GM12872 (cell line): Measurements from ENCODE around the gene TRIM27.

Experiments used
- TF ChIP-seq, protein P1 (sequence below): IDR thresholded peaks from 3 replicates; pipeline ENCODE4 v1.5.1; 2011; ENCODE audit warnings: low read depth, mild to moderate bottlenecking, low read length, moderate library complexity; ENCODE audit not compliant: insufficient read depth

The TRIM27 gene

DNA sequence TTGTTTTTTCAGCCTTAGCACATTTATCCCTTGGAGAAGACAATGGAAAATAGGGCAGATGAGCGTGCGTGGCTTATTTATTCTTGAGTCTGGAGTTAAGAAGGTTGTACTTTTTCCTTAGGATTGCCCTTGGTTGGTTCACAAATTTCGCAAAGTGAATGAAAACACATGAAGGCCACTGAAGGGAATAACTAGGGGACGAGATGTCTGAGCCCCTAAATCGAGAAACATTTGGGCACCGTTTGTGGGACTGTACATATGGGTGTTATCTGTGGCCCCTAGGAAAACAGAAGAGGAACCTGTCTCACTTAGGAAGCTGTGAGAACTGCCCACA lies 19.4 kb upstream of the TRIM27 start:
- TF ChIP-seq, protein P1, sequence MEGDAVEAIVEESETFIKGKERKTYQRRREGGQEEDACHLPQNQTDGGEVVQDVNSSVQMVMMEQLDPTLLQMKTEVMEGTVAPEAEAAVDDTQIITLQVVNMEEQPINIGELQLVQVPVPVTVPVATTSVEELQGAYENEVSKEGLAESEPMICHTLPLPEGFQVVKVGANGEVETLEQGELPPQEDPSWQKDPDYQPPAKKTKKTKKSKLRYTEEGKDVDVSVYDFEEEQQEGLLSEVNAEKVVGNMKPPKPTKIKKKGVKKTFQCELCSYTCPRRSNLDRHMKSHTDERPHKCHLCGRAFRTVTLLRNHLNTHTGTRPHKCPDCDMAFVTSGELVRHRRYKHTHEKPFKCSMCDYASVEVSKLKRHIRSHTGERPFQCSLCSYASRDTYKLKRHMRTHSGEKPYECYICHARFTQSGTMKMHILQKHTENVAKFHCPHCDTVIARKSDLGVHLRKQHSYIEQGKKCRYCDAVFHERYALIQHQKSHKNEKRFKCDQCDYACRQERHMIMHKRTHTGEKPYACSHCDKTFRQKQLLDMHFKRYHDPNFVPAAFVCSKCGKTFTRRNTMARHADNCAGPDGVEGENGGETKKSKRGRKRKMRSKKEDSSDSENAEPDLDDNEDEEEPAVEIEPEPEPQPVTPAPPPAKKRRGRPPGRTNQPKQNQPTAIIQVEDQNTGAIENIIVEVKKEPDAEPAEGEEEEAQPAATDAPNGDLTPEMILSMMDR: no peak

DNA sequence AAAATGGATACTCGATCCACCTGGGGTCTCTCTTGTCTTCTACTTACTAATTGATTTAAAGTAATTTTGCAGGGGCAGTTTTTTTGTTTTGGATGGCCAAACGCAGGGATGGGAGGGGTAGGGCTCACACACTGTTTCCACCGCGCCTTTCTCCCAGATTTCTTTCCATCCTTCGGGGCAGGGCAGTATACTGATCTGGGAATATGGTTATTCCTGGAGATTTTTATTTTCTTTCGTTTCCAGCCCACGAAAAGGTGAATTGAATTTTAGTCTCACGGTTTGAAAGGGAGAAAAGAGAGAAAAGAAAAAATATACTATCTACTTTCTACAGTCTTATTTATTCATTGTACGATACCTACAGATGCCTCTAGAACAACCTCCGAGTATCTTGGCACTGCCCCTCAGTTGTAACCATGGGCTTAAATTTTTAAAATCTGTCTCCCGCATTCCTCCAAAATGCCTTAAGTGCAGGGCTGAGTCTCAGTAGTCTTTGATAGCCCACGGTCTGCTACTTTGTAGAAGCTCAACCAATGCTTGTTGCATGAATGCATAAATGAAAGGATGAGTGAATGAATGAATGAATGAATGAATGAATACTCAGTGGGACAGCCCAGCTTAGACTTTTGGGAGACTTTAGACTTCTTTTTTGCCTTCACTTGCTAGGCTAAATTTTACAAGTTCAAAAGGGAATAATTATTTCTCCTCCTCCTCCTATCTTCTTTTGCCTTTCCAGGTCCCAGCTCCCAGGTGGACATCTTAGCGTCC lies 18.1 kb upstream of the TRIM27 start:
- TF ChIP-seq, protein P1: no peak

DNA sequence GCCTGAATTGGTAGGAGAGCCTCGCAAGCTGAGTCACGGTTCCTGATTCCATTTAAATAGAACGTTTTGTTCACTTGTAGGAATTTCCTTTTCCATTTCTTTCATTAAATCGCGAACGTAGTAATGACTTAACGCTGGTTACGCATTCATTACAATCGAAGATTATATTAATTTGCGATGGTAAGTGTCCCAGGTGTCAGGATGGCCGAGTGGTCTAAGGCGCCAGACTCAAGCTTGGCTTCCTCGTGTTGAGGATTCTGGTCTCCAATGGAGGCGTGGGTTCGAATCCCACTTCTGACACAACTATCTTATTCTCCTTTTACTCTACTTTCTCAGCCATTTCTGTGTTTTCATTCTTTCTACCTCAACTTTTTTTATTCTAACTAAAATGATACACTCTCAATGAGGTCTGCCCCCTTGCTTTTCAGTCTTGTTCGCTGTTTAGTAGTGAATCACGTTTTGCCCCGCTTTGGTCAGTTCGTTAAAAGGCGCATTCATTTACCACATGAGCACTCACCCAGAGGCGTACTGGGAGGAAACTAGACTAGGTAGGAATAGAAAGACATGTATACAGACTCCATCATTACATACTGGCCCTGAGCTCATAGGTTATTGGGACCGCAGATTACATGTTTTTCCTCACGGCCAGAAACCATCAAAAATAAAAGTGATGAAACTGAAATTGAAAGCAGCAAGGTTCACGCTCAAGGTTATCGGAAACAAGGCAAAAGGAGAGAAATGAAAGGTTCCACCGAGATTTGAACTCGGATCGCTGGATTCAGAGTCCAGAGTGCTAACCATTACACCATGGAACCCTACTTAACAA lies 17.3 kb upstream of the TRIM27 start:
- TF ChIP-seq, protein P1: no peak

DNA sequence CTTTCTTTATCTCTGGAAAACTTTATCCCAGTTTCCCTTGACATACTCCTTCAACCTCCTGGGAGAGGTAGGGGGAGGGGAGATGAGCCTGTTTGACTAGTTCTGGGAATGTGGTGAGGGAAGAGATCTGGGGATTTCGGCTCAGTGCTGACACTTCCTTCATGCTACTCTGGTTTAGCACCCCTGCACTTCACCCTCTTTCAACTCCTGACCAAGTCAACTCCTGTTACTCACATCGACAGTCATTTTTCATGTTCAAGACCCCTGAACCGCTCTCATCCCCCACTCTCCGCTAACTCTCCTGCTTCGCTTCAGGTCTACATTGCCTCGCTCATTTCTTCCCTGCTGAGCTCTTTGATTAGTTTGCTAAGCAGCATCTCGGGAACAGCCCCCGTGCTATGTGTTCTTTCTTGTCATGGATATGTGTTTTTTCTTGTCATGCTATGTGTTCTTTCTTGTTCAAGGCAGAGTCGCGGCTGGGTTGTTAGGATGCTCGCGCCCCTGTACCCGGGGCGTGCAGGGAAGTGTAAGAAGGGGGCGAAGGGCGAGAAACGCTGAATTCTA lies 16.6 kb upstream of the TRIM27 start:
- TF ChIP-seq, protein P1: no peak

DNA sequence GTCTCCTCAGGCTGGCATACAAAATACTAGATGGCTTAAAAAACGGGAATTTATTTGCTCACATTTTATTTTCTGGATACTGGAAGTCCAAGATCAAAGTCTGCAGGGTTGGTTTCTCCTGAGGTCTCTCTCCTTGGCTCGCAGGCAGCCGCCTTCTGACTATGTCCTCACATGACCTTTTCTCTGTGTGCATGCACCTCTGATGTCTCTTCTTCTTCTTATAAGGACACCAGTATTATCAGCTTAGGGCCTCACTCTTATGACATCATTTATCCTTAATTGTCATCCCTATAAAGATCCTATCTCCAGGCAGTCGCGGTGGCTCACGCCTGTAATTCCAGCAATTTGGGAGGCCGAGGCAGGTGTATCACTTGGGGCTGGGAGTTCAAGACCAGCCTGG lies 9.3 kb upstream of the TRIM27 start:
- TF ChIP-seq, protein P1: no peak

DNA sequence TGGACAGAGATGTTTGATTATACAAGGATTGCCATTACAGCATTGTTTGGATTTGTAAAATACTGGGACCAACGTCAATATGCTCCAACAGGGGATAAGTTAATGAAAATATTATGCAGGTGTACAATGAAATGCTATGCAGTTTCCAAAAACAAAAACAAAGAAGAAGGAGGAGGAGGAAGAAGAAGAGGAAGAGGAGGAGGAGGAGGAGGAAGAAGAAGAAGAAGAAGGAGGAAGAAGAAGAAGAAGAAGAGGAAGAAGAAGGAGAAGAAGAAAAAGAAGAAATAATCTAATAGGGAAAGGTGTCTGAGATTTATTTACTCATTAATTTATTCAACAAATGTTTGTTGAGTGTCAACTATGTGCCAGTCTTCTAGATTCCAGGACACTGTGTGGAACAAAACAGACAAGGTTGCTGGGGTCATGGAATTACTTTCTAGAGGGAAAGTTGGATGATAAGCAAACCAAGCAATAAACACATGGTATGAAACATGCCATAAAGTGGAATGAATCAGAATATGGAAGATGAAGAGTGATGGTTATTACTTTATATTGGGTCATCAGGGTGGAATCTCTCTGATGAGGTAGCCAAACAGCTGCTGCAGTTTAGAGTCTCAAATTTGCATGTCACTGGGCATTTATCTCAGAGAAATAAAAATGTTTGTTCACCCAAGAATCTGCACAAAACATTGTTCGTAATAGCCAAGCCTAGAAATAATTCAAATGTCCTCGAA lies 6.3 kb upstream of the TRIM27 start:
- TF ChIP-seq, protein P1: no peak

DNA sequence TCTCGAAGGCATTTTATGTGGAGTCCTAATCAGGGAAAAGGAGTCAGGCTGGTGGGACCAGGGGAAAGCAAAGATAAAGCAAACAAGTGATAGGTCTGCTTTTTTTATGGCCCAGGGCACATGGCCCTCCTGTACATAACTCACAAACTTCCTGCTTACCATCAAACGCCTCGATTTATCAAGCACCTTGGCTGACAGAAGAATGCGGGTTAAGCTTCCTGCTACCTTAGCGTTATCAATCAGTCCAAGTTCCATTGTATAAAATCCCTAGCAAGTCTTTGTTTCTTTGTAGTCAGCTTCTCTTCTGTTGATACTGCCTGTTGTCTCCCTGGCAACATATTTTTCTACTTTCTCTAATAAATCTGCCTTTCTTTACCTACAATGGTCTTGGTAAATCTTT lies 4.1 kb upstream of the TRIM27 start:
- TF ChIP-seq, protein P1: no peak
